ENCODE data around the gene LRRC43. TPM values are rescaled to one million over a fixed set of nuclear protein-coding genes. Genes with fewer than 3 reads are reported as not detected.

The LRRC43 gene, protein sequence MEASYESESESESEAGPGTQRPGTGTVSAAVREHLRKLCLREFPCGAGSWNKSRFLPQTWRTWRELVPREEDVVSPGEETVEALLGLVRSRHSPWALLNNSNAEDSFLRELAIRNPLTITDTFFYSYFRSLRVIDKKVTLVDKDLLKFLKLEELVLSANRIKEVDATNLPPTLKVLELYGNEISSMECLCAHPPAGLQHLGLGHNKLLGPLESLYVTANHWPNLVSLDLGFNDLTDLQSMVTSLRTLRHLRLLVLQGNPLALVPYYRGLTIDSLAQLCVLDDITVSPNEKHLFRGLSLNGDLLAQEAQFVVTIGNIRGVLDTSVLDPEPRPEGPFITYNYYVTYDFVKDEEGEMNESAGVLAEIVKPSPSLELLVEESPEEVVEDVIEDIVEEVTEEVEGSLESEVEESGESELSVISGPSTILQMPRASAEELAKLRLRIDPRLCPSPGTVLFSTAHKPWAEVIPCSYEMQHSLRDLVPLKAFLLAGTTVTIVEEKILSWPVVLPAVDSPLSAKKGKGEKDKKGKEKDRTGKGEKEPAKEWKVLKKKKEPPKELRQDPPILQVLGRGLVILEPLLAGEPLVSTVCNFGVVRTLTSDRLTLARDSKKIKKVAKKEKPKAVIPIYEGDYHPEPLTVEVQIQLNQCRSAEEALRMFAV
- 1 to 10 TPM; 1.7 to 2.4 TPM for total RNA-seq

DNA sequence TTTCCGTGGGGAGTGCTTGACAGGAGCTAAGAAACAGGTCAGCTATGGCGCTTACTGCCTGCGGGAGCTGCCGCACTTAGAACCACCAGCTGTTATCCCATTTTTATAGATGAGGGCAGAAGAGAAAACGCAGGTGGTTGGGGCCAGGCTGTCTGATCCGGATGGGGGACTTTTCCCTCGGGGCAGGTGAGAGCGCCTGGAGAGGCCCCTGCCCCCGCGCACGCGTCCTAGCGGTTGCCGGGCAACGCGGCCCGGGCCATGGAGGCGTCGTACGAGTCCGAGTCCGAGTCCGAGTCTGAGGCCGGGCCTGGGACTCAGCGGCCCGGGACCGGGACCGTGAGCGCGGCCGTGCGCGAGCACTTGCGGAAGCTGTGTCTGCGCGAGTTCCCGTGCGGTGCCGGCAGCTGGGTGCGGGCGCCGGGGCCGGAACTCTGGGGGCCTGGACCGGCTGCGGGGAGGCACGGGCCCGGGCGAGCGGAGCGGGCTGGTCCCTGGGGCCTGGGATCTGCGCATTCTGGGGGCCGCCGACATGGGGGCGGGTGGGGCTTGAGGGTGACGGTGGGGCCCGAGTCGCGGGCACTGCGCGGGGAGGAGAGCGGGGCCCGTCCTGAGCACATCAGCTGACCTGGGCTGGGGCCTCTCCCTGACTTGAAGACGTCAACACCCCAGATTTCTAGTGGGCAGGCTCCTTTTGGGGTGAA, at the start of gene LRRC43:
Gene LRRC43, plus strand, starts transcription at position 237 of the 701 bp plus-strand sequence. Its CDS starts 22 bp downstream, at position 259.

DNA sequence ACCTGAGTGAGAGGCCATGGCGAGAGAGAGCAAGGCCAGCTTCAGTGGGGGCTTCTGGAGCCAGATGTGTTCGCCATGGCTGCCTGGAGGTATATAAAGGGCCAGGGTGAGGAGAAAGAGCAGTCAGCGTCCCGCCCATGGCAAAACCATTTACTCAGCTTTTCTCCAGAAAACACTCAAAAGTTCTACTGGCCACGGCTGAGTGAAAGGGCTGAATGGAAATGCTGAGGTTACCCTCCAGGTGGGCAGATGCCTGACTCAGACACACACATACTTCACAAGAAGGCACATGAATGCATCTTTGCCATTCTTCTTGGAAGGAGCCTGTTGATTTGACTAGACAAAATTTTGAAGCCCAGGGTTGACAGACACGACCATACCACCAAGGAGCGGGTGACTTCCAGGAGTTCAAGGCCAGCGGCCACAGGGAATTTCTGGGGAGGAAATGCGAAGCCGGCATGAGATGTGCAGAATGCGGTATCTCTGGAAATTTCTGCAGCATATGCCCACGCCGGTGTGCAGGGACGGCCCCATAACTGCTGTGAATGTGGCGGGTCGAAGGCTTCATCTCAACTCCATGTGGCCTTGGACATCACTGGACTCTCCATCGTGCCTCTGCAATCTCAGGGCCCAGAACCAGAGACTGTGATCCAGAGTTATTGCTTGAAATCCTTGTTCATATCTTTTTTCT, 8.6 kb upstream of the LRRC43 start, which contains the start of gene IL31:
Gene IL31, minus strand, starts transcription at position 67 of the 691 bp plus-strand sequence. Its CDS starts 49 bp downstream, at position 18.

DNA sequence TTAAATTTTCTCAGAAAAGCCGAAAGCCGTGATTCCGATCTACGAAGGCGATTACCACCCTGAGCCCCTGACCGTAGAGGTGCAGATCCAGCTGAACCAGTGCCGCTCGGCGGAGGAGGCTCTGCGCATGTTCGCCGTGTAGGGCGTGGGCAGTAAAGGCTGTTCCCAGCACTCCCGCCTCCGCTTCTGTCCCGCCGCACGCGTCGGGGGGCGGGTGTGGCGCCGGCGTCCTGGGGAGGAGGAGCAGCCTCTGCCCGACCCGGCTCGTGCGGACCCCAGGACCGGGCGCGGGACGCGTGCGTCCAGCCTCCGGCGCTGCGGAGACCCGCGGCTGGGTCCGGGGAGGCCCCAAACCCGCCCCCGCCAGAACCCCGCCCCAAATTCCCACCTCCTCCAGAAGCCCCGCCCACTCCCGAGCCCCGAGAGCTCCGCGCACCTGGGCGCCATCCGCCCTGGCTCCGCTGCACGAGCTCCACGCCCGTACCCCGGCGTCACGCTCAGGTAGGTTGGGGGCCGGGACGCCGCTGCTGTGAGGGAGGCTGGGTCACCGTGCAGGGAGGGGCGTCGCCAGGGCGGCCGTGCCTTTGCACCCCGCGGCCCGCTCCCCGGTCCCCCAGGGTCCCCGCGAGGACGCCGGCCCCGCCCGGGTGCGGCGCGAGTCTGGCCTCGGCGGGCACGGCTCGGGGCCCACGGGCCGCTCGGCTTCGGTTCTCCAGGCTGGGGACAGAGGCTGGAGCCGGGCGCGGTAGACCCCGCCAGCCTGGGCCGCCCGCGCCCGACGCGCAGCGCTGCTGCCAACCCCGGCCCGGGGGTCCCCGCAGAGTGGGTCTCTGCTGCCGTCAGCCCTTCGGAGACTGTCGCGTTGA, 20.6 kb downstream of the LRRC43 start, which contains the start of gene B3GNT4:
Gene B3GNT4, plus strand, starts transcription at position 409 of the 866 bp plus-strand sequence. CDS start 910 bp downstream, outside the sequence.

DNA sequence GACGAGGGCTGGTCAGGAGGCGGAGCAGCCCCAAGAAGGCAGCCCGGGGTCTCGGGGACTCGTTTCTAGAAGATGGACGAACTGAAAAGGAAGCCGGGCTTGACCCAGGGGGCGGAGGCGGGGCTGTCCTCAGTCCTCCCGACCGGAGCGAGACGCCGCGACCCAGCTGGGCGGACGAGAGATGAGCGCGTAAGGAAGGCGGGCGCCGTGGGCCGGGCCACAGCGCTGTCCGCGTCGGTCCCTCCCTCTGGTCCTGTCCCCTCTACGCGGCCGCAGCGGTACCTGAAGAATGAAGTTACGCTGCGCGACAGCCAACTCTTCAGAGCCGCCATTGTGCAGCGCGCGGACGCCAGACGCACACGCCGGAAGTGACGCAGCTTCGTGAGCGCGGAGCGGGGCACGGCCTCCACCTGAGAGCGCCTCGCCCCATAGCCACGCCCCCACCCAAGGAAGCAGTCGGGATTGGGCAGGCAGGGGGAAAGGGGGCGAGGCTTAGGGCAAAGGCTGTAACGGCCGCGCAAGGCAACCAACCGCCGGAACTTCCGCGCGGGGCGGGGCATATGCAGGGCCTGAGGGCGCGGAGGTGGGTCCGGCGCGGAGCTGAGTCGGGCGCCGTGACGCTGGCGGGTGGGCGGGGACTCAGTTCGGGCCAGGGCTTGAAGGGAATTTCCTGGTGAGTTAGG, 42.9 kb downstream of the LRRC43 start, which contains the start of gene DIABLO:
Gene DIABLO, minus strand, starts transcription at position 370 of the 683 bp plus-strand sequence. Its CDS starts 38 bp downstream, at position 332.

Small RNA genes lying within 50 kb of the gene (small RNA-seq; reads per million reads assigned to genes)
- 0.30 to 0.47 reads per million in 2 donors for gene DIABLO

Other genes starting within 250 kb of the LRRC43 start
- 10 to 100 TPM; 10.3 to 10.7 TPM for gene BCL7A, start 161.2 kb upstream of the LRRC43 start, total RNA-seq
- 10 to 100 TPM; 18.6 to 25.3 TPM for gene MLXIP, start 104.4 kb upstream of the LRRC43 start, total RNA-seq
- not detected for gene IL31, start 8.9 kb upstream of the LRRC43 start, total RNA-seq
- gene B3GNT4, start 20.6 kb downstream of the LRRC43 start, total RNA-seq: 1 to 10 TPM in 1 of 2 donors, under 1 TPM in 1; 0.67 to 1.7 TPM
- gene DIABLO, start 42.9 kb downstream of the LRRC43 start, total RNA-seq: 10 to 100 TPM; 51.6 to 65.3 TPM
- gene VPS33A, start 83.4 kb downstream of the LRRC43 start, total RNA-seq: 10 to 100 TPM; 21.7 to 26.0 TPM
- 10 to 100 TPM; 59.3 to 80.5 TPM for gene CLIP1, start 239.5 kb downstream of the LRRC43 start, total RNA-seq

Measured in melanocyte of skin (primary cell).